Mesothelial cell of epicardium (in vitro differentiated cells): ENCODE measurements around the gene SLC12A5. TPM values are rescaled to one million over a fixed set of nuclear protein-coding genes. Genes with fewer than 3 reads are reported as not detected.

ENCODE experiments used
- DNase-seq, 2 experiments: peaks; one replicate each; pipeline ENCODE4 v3.0.0; 2021; ENCODE audit warnings: low spot score in 2 of 2; ENCODE audit not compliant: unreplicated experiment in 2 of 2
- H3K27ac Mint-ChIP-seq: 2 replicates; pipeline ENCODE4 v1.8.0; 2021; ENCODE audit warnings: mixed read lengths
- H3K27me3 Mint-ChIP-seq: 2 replicates; pipeline ENCODE4 v1.8.0; 2021; ENCODE audit warnings: low read depth, mixed read lengths
- H3K36me3 Mint-ChIP-seq: 2 replicates; pipeline ENCODE4 v1.8.0; 2021; ENCODE audit warnings: mixed read lengths
- H3K4me1 Mint-ChIP-seq: 2 replicates; pipeline ENCODE4 v1.8.0; 2021; ENCODE audit warnings: mixed read lengths
- H3K4me3 Mint-ChIP-seq: 2 replicates; pipeline ENCODE4 v1.8.0; 2021; ENCODE audit warnings: mild to moderate bottlenecking, moderate library complexity, mixed read lengths
- H3K9me3 Mint-ChIP-seq: 2 replicates; pipeline ENCODE4 v1.8.0; 2021; ENCODE audit warnings: mixed read lengths
- CTCF ChIP-seq: fragments of 200-600 bp; sonication (generic); IDR thresholded peaks from one replicate; pipeline ENCODE4 v1.5.0; 2021; ENCODE audit warnings: antibody characterized with exemption; ENCODE audit not compliant: unreplicated experiment
- total RNA-seq: library from RNA; stranded (reverse); gene quantifications from 3 replicates; pipeline ENCODE4 v1.2.1, GENCODE V29; 2021

Gene SLC12A5
- total RNA-seq, 1 donor from 2014 or later = 6.9 TPM

DNA sequence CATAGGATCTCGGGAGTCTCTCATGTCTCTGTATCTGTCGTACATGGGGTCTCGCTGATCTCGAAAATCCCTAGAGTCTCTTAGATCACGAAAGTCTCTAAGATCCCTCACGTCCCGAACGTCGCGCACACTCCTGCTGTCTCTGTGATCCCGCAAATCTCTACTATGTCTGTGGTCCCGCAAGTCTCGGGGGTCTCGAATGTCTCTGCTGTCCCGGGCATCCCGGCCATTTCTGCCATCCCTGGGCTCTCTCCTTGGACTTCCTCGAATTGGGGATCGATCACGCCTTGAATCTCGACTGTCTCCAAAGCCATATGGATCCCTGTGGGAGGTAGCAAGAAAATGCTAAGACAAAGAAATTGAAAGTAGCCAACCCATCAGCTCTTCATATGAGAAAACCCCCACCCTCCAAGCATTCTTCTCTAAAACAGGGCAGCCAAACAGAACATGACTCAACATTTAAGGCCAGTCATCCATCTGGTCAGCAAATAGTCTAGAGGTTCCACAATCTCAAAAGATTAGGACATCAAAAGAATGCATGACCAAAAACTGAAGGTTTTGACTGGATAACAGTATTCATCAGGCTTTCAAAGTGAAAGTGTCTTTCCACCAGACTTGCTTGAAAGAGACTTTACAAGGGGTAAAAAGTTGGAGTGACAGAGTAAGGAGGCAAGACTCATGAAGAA lies 41.3 kb downstream of the SLC12A5 start:
- Mint-ChIP-seq H3K27me3 (no peaks in the 10 kb centered on the region), H3K27ac (no peak overlapping the region), H3K9me3 (no peaks in the 10 kb centered on the region), H3K36me3 (peaks cover 36% of the 10 kb centered on the region), H3K4me3 (no peak overlapping the region), H3K4me1 (no peaks in the 10 kb centered on the region)
- TF ChIP-seq CTCF = no peak
- no peak for DNase-seq

- no peaks in the 10 kb centered on the region for H3K4me1 Mint-ChIP-seq
- no peak overlapping the region for H3K4me3 Mint-ChIP-seq
- H3K27ac Mint-ChIP-seq = no peak overlapping the region
- no peaks in the 10 kb centered on the region for H3K9me3 Mint-ChIP-seq
- no peak for TF ChIP-seq CTCF
- H3K36me3 Mint-ChIP-seq = peaks cover 33% of the 10 kb centered on the region
- H3K27me3 Mint-ChIP-seq = no peaks in the 10 kb centered on the region
- no peak for DNase-seq
Measured at GRCh38 chr20:46071573-46071972, 42.6 kb downstream of the SLC12A5 start.

DNA sequence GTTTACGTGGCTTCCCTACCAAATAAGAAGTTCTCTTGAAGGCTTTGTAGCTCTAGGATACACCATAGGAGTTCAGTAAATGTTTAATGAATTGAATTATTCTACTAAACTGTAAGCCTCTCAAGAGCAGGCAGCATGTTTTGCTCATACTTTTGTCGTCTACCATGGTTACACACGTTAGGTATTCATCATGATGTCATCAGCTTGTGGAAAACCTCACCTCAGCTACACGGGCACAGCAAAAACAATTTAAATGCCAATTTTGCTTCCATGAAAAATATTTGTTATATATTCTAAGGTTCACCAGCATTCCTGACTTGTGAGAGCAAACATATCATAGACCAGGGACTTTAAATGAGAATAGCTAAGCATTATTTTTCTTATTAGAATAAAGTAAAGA lies 44.0 kb downstream of the SLC12A5 start:
- no peak for TF ChIP-seq CTCF
- H3K27ac Mint-ChIP-seq = no peak overlapping the region
- H3K27me3 Mint-ChIP-seq = no peaks in the 10 kb centered on the region
- H3K36me3 Mint-ChIP-seq = peaks cover 33% of the 10 kb centered on the region
- no peaks in the 10 kb centered on the region for H3K4me1 Mint-ChIP-seq
- DNase-seq = no peak
- no peaks in the 10 kb centered on the region for H3K9me3 Mint-ChIP-seq
- H3K4me3 Mint-ChIP-seq = no peak overlapping the region

DNA sequence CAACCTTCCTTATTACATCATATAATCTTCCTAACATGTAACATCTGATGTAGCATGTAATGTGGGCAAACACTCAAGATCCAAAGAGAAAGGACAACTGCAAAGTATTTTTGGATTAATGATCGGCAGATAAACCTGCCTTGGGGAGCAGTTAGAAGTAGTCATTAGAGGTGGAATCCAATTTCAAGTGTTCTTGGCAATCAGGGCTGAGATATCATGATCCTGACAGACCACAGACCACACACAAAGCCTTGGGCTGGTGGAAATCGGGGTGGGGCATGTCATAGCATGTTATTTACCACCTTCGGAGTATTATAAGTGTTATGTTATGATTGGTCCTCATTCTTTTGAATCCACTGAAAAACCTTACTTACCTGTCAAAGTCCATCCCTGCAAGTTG lies 44.4 kb downstream of the SLC12A5 start:
- Mint-ChIP-seq H3K27ac (no peak overlapping the region), H3K27me3 (no peaks in the 10 kb centered on the region), H3K9me3 (no peaks in the 10 kb centered on the region), H3K36me3 (peaks cover 30% of the 10 kb centered on the region), H3K4me1 (no peaks in the 10 kb centered on the region), H3K4me3 (no peak overlapping the region)
- TF ChIP-seq CTCF = no peak
- no peak for DNase-seq

DNA sequence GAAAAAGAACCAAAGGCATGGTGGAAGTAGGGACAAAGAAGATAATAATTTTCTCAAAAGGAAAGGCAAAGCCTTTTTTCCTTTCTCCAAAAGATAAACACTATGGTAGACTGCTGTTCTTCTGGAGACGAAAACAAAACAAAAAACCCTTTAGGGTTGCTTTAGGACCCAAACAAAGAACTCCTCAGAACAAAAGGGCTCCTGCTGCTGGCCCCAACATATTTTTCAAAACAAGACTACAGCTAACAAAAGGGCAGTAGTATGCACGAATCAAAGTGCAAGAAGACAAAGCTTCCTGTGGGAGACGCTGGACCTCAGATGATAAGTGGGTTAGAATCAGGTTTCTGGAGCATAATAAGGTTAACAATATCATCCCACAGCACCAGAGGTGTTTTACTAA lies 45.0 kb downstream of the SLC12A5 start:
- Mint-ChIP-seq H3K4me1 (no peaks in the 10 kb centered on the region), H3K9me3 (no peaks in the 10 kb centered on the region), H3K27me3 (no peaks in the 10 kb centered on the region), H3K4me3 (no peak overlapping the region), H3K36me3 (peaks cover 33% of the 10 kb centered on the region), H3K27ac (no peak overlapping the region)
- no peak for DNase-seq
- no peak for TF ChIP-seq CTCF

- peaks cover 31% of the 10 kb centered on the region for H3K36me3 Mint-ChIP-seq
- H3K9me3 Mint-ChIP-seq = no peaks in the 10 kb centered on the region
- no peak for TF ChIP-seq CTCF
- H3K27me3 Mint-ChIP-seq = no peaks in the 10 kb centered on the region
- H3K4me1 Mint-ChIP-seq = peaks cover 4% of the 10 kb centered on the region
- DNase-seq = no peak
- H3K27ac Mint-ChIP-seq = no peak overlapping the region
- no peak overlapping the region for H3K4me3 Mint-ChIP-seq
Measured at GRCh38 chr20:46076806-46077205, 47.8 kb downstream of the SLC12A5 start.
